NCI-H2227 (cell line): ENCODE results near the gene PGAM4.
"Not testable (repeated sequence)": the region's sequence is repeated elsewhere in the genome, so short reads cannot be mapped to it uniquely, and the experiment has no call there.

Experiments used
- DNase-seq: peaks from one replicate; lab custom pipeline; 2025; ENCODE audit not compliant: unreplicated experiment; lab: John Stamatoyannopoulos, UW

PGAM4 gene

DNA sequence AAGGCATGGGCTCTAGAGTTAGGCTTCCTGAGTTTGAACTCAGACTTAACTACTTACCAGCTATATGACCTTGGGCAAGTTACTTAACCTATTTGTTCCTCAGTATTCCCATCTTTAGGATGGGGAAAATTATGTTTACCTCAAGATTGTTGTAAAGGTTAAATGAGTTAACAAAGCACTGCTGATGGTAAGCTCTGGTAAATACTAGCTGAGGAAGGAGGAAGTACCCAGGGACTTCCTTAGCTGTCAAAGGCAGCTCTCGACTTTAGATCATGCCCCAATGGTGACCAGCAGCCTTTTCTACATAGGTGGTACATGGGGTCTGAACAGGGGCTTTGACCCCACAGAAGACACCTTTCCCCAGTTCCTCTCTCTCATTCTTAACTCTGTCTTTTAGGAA is 38.9 kb downstream of the PGAM4 start:
- no peak for DNase-seq

DNA sequence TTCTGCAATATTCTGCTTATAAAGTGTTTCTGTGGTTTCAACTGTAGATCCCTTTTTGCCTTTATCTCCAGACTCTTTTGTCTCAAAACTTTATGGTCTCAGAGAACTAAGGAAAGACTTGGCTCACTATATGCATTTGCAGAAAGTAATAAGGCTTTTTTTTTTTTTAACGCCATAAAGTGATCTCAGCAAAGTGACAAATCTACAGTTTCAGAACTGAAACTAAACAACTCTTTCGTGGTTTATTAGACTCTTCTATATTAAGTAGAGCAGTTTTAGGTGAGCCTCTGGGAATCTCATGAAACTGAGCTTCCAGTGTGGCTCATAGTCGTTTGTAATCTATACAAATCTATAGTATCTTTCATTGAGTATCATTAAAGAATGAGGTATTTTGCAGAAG is 43.7 kb downstream of the PGAM4 start:
- no peak for DNase-seq

DNA sequence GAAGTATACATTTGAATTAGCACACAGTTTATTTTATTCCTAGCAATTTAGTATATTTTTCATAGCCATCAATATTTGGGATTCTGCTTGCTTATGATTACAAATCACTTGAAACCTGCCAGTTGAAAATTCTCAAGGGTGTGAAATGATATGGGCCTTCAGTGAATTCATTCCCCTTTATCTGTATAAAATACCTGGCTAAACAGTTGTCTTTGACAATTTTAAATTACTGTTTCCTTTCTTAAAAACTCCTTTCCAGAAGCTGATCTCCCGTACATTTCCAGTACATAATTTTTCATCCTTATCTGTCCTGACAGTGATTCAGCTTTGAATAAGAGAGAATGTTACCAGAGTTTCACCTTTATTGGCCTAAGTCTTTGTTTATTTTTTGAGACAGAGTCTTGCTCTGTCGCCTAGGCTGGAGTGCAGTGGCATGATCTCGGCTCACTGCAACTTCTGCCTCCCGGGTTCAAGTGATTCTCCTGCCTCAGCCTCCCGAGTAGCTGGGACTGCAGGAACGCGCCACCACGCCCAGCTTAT is 45.0 kb downstream of the PGAM4 start:
- DNase-seq, result no peak

DNA sequence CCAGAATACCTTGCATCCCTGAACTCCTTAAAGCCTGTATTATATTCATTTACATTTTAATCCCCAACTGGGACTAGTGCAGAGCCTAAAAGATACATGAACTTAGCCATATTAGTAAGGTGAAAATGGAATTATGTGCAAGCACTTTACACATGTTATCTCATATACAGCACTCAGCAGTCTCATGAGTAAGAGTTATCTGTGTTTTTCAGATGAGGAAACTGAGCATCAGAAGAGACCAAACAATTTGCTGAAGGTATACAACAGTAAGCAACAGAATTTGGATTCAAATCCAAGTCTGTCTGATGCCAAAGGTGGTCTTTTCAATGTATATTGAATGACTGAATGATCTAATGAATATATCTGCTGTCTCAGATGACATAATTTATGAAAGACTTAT is 46.7 kb downstream of the PGAM4 start:
- DNase-seq, result no peak

DNA sequence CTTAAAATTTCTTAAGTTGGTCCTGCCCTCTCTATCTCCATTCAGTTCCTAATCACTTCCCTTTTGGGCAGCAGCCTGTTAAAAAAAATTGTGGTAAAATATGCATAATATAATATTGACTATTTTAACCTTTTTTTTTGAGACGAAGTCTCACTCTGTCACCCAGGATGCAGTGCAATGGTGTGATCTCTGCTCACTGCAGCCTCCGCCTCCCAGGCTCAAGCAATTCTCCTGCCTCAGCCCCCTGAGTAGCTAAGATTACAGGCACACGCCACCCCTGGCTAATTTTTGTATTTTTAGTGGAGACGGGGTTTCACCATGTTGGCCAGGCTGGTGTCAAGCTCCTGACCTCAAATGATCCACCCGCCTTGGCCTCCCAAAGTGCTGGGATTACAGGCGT is 50.1 kb downstream of the PGAM4 start:
- DNase-seq, result not testable (repeated sequence)

DNA sequence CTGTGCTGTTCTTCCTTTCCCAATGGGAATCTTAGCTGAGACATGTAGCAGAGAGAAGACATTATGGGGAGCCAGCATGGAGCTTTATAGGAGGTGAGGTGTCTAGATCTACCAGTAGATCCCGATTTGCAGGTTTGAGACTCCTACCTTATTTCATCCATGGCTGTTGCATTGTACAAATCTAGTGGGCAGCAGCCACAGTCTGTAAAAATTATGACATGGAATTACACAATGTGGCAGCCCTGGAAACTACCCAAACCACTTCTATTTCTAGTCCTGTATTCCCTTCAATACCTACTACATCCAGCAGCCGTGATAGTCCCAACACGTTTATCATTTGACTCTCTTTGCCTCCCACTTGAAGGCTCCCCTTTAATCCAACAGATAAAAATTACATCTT is 50.9 kb downstream of the PGAM4 start:
- DNase-seq, result no peak
